ENCODE data around the gene OST4.

DNA sequence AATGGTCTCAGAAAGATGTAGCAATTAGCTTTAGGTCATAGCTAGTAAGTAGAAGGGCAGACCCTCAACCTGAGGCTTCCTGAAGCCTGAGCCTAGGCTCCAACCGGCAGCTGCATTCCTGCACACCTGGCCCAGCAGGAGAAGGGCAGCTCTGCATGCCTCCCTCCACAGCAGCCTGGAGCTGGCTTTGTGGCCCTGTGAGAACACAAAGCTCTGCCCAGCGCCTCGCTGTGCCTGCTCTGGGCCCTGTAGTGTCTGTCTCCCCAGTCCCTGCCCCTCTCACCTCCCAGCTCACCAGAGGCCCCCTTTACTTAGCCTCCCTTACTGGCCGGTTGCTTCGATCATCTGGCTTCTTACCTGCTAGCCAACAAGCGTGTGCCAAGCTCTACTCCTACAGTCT, 32.0 kb downstream of the OST4 start:
- TF ChIP-seq EGR1 (IDR thresholded peaks at IDR 0.05) (no peak), TCF12 (IDR thresholded peaks at IDR 0.05; ENCODE audit: low read depth) (no peak), EP300 (IDR thresholded peaks at IDR 0.05; ENCODE audit: borderline replicate concordance) (no peak), CREB1 (IDR thresholded peaks at IDR 0.05; ENCODE audit: low read depth) (no peak), CEBPB (IDR thresholded peaks at IDR 0.05) (no peak)
